Measurements from ENCODE around the gene PCBP1.

- TF ChIP-seq POLR2A (IDR thresholded peaks at IDR 0.05; ENCODE audit: low read length) = no peak
- TF ChIP-seq HDAC2 (IDR thresholded peaks at IDR 0.05) = no peak
- no peak for TF ChIP-seq CTCF (IDR thresholded peaks at IDR 0.05)
- no peak for TF ChIP-seq SREBF2 (IDR thresholded peaks at IDR 0.05)
- TF ChIP-seq RFX5 (IDR thresholded peaks at IDR 0.05) = no peak
- TF ChIP-seq ZSCAN20 (CRISPR knock-in tag; IDR thresholded peaks at IDR 0.05) = no peak
- TF ChIP-seq PHF8 (IDR thresholded peaks at IDR 0.05; ENCODE audit: borderline replicate concordance, low read depth) = no peak
- no peak for TF ChIP-seq NR3C1 (IDR thresholded peaks at IDR 0.05)
- TF ChIP-seq REST (IDR thresholded peaks at IDR 0.05) = no peak
- no peak for TF ChIP-seq MYC (IDR thresholded peaks at IDR 0.05; ENCODE audit: borderline replicate concordance, low read length)
- TF ChIP-seq MAZ (IDR thresholded peaks at IDR 0.05; ENCODE audit: borderline replicate concordance, low read depth, low read length) = no peak
Observed at GRCh38 chr2:70095720-70096670, 8.7 kb downstream of the PCBP1 start.

Data from A549 (cell line).